AG10803 (cell line): ENCODE results near the gene AP2A2.

Experiments
- DNase-seq: peaks from one replicate; pipeline ENCODE4 v3.0.0; 2010; ENCODE audit warnings: low read depth
- H3K4me3 ChIP-seq: 2 replicates; pipeline ENCODE4 v1.5.1; 2011; ENCODE audit warnings: mild to moderate bottlenecking, low read length, control low read depth
- TF ChIP-seq, protein P1 (sequence below): conservative IDR thresholded peaks from 2 replicates; pipeline ENCODE4 v1.5.1; 2011; ENCODE audit warnings: mild to moderate bottlenecking, low read length, control low read depth, inconsistent platforms

The AP2A2 gene

DNA sequence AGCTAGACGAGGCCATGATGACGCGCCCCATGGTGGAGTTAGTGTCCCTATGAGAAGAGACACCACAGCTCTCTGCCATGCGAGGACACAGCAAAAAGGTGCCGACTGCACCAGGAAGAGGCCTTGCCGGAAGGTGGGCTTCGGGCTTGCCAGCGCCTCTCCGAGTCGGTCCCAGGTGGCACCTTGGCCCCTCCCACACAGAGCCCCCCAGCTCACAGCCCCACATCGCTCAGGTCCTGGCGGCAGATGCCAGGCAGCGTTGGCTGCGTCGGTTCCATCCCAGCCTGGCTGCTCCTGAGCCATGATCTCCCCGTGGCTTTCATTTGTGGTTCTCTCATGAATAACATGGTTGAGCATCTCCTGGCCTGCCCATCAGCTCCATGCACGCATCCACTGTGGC is 39.1 kb upstream of the AP2A2 start:
- H3K4me3 ChIP-seq, result no peak overlapping the region
- DNase-seq, result no peak
- TF ChIP-seq, protein P1, sequence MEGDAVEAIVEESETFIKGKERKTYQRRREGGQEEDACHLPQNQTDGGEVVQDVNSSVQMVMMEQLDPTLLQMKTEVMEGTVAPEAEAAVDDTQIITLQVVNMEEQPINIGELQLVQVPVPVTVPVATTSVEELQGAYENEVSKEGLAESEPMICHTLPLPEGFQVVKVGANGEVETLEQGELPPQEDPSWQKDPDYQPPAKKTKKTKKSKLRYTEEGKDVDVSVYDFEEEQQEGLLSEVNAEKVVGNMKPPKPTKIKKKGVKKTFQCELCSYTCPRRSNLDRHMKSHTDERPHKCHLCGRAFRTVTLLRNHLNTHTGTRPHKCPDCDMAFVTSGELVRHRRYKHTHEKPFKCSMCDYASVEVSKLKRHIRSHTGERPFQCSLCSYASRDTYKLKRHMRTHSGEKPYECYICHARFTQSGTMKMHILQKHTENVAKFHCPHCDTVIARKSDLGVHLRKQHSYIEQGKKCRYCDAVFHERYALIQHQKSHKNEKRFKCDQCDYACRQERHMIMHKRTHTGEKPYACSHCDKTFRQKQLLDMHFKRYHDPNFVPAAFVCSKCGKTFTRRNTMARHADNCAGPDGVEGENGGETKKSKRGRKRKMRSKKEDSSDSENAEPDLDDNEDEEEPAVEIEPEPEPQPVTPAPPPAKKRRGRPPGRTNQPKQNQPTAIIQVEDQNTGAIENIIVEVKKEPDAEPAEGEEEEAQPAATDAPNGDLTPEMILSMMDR, result no peak

DNA sequence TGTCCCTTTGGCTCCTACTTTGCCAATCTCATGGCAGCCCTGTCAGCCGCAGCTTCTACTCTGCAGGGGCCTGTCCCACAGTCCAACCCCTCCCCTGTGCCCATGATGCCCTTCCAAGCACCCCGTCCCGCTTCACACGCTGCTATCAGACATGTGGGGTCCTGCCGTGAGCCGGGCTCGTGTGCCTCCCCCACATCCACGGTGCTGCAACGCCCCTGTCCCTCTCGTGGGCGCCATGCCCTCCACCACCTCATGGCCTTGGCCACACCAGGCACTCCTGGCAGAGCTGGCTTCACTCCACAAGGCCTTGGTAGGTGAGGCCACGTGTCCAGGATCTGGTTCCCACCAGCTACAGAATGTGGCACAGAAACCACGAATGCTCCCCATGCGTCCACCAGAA is 38.1 kb upstream of the AP2A2 start:
- no peak for DNase-seq
- TF ChIP-seq, protein P1, result no peak
- no peak overlapping the region for H3K4me3 ChIP-seq

DNA sequence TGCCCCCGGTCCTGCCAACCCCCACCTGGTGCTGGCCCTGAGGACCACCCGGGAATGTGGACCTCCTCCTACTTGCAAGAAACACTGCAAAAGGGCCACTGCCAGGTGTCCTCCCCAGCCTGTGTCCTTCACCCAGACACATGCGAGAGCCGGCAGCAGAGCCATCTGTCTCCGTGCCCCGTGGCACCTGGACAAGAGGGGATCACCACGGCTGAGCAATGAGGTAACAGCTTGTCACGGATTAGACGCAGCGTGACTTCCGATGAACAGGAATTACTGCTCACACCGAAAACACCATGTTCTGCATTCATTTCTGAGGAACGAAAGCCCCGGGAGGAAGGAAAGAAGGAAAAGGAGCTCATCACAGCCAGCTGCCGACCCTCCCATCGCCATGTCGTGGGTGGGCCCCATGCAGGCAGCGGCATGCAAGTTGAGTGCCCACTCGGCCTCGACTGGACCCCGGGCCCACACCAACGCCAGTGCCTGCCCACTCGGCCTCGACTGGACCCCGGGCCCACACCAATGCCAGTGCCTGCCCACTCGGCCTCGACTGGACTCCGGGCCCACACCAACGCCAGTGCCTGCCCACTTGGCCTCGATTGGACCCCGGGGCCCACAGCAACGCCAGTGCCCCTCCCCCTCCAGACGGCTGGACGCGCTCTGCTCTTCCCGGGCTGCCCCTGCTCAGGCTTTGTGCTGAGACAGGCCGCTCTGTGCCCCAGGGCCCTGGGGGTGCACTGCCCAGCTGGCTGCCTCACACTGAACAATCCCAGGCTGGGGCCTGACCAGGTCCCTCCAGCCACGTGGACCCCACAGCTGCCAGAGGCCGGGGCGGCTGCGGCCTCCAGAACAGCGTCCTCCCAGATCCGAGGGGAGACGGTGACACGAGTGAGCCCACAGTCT is 37.1 kb upstream of the AP2A2 start:
- TF ChIP-seq, protein P1, result no peak
- H3K4me3 ChIP-seq, result no peak overlapping the region
- no peak for DNase-seq

DNA sequence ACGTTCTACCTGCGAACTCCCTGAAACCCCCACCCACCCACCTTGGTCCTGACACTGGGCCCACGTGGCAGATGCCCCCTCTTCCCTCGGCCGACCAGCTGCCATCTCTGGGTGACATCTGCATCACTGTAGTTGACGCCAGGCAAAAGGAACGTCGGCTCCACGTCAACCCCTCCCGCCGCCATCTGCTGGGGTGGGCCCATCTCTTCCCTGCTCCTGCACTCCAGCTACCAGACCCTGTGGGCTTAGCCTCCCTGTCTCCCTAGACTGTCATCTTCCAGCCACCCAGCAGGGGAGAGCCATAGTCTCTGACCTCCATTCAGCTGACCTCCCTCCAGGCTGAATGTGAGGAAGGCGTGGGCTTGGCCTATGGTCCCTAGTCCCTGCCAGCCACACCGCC is 36.4 kb upstream of the AP2A2 start:
- DNase-seq, result no peak
- no peak overlapping the region for H3K4me3 ChIP-seq
- TF ChIP-seq, protein P1, result no peak

DNA sequence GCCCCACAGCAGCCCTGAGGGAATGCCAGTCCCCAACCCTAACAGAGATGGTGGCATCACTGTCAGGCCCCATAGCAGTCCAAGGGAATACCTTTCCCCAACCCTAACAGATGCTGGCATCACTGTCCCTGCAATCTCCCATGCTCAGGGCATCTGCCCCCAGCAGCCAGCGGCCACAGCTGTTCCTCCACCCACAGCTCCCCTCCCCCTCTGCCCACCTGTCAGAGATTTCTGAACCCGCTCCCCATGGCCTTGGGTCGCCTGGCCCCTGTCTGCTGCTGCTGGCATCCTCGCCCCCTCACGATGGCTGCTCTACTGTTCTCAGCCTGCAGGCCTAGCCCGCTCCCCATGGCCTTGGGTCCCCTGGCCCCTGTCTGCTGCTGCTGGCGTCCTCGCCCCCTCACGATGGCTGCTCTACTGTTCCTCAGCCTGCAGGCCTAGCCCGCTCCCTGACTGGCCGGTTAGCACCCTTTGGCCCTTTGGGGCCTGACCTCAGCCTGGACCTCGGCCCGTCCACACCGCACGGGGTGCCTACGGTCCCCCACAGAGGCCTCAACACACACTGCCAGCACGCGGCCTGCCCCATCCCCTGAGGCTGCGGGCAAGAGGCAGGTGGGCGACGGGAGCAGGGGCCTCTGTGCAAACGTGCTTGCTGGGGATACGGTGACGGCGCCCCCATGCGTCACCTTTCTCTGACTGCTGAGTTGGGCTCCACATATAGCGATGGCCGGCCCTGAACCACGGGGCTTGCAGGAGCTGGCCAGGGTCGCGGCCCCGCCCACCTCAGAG is 35.8 kb upstream of the AP2A2 start:
- H3K4me3 ChIP-seq, result no peak overlapping the region
- no peak for DNase-seq
- TF ChIP-seq, protein P1, result no peak

DNA sequence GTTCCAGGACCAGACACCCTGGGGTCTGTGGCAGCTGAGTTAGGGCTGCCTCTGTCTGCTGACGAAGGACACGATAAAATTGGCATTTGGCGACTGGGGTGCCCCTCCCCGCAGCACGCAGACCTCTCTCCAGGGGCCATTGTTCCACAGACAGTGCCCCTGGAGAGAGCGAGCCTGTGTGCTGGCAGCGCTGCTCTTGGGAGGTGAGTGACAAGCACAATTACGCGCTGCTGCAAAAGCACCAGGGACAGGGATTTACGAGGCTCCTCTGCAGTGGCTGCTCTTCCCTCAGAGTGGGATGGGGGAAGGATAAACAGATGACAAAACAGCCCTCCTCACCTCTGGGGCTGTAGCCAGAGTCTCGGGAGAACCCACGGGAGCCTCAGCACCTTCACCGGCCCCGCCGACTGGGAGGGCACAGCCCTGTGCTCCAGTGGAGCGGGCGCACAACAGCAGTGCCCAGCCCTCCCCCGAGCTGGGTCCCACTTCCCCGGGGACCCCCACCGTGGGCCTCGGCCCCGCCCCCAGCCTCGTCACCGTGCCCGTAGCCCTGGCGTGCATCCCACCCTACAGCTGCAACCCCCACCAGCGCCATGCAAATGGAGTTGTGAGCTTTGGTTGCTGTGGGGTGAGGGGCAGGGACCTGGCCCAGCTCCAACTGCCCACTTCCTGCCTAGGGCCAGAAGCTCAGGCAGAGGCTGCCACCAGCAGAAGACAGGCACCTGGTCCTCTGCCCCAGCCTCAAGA is 34.7 kb upstream of the AP2A2 start:
- no peak overlapping the region for H3K4me3 ChIP-seq
- TF ChIP-seq, protein P1, result no peak
- DNase-seq, result no peak
